Mesothelial cell of epicardium (in vitro differentiated cells): ENCODE measurements around the gene GALNT2. TPM values are rescaled to one million over a fixed set of nuclear protein-coding genes. Genes with fewer than 3 reads are reported as not detected.

Source experiments
- DNase-seq, 2 experiments: peaks; one replicate each; pipeline ENCODE4 v3.0.0; 2021; ENCODE audit warnings: low spot score in 2 of 2; ENCODE audit not compliant: unreplicated experiment in 2 of 2
- H3K27ac Mint-ChIP-seq: 2 replicates; pipeline ENCODE4 v1.8.0; 2021; ENCODE audit warnings: mixed read lengths
- H3K27me3 Mint-ChIP-seq: 2 replicates; pipeline ENCODE4 v1.8.0; 2021; ENCODE audit warnings: low read depth, mixed read lengths
- H3K36me3 Mint-ChIP-seq: 2 replicates; pipeline ENCODE4 v1.8.0; 2021; ENCODE audit warnings: mixed read lengths
- H3K4me1 Mint-ChIP-seq: 2 replicates; pipeline ENCODE4 v1.8.0; 2021; ENCODE audit warnings: mixed read lengths
- H3K4me3 Mint-ChIP-seq: 2 replicates; pipeline ENCODE4 v1.8.0; 2021; ENCODE audit warnings: mild to moderate bottlenecking, moderate library complexity, mixed read lengths
- H3K9me3 Mint-ChIP-seq: 2 replicates; pipeline ENCODE4 v1.8.0; 2021; ENCODE audit warnings: mixed read lengths
- total RNA-seq: library from RNA; stranded (reverse); gene quantifications from 3 replicates; pipeline ENCODE4 v1.2.1, GENCODE V29; 2021
- TF ChIP-seq, protein P1 (sequence below): fragments of 200-600 bp; sonication (generic); IDR thresholded peaks from one replicate; pipeline ENCODE4 v1.5.0; 2021; ENCODE audit warnings: antibody characterized with exemption; ENCODE audit not compliant: unreplicated experiment

GALNT2 gene
- total RNA-seq, 1 donor from 2014 or later = 48.3 TPM

DNA sequence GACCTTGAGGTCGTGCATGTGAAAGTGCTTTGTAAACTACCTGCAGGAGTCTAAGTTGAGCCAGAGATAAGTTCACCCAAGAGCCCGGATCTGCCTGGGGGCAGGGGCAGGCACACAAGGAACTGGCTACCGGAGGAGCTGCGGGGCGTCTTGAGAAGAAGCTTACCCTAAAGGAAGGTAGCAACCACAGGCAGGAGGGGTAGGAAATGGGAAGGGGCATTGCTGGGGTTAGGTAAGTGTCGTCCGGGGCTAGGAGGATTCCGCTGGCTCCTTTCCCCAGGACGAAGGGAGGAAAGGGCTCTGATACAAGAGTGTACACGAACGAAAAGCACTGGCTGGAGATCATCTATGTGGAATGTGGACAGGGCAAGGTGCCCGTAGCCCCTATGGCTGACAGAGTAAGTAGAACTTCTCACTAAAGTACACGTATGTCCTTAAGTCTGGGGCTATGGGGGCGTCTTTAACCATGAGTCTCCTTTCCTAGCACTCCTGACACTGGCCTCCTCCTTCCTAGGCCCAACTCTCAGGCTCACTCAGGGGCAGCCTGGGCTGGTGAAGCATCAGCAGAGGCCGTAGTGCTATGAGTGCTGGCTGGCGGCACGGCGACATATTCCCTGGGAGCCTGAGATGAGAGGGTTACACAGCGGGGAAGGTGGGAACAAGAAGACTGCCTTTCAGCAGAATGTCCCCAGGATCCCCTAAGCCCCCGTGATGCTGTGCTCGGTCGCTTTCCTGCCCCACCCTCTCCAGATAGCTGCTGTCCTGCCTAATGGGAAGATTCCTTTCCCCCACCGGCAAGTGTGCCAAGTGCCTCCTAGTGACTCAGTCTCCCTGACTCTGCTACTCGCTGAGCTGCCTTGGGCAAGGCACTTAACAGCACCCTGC is 9.1 kb upstream of the GALNT2 start:
- Mint-ChIP-seq H3K9me3 (peaks cover 23% of the 10 kb centered on the region), H3K27ac (no peak overlapping the region), H3K36me3 (no peaks in the 10 kb centered on the region), H3K4me3 (no peak overlapping the region), H3K4me1 (no peaks in the 10 kb centered on the region), H3K27me3 (peaks cover 12% of the 10 kb centered on the region)
- TF ChIP-seq, protein P1, sequence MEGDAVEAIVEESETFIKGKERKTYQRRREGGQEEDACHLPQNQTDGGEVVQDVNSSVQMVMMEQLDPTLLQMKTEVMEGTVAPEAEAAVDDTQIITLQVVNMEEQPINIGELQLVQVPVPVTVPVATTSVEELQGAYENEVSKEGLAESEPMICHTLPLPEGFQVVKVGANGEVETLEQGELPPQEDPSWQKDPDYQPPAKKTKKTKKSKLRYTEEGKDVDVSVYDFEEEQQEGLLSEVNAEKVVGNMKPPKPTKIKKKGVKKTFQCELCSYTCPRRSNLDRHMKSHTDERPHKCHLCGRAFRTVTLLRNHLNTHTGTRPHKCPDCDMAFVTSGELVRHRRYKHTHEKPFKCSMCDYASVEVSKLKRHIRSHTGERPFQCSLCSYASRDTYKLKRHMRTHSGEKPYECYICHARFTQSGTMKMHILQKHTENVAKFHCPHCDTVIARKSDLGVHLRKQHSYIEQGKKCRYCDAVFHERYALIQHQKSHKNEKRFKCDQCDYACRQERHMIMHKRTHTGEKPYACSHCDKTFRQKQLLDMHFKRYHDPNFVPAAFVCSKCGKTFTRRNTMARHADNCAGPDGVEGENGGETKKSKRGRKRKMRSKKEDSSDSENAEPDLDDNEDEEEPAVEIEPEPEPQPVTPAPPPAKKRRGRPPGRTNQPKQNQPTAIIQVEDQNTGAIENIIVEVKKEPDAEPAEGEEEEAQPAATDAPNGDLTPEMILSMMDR = no peak
- no peak for DNase-seq

DNA sequence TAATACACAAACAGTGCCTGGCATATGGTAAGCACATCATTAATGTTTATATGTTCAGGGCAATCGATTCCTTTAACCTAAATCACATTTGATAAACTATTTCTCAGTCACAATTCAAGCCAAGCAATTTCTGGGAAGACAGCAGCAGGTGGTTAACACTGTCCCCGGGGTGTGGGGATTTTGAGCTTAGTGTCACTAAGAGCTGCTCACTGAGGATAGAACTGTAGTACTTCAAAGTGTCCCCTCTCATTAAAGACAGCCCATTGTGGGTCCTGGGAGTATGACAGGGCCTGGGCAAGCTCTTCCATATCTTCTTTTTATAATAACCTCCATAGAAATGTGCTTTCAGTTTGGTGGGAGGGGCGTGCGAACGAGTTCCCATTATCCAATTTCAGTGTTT is 8.4 kb upstream of the GALNT2 start:
- Mint-ChIP-seq H3K4me3 (no peak overlapping the region), H3K9me3 (peaks cover 27% of the 10 kb centered on the region), H3K4me1 (no peaks in the 10 kb centered on the region), H3K27me3 (peaks cover 12% of the 10 kb centered on the region), H3K36me3 (no peaks in the 10 kb centered on the region), H3K27ac (no peak overlapping the region)
- DNase-seq = no peak
- TF ChIP-seq, protein P1 = no peak

DNA sequence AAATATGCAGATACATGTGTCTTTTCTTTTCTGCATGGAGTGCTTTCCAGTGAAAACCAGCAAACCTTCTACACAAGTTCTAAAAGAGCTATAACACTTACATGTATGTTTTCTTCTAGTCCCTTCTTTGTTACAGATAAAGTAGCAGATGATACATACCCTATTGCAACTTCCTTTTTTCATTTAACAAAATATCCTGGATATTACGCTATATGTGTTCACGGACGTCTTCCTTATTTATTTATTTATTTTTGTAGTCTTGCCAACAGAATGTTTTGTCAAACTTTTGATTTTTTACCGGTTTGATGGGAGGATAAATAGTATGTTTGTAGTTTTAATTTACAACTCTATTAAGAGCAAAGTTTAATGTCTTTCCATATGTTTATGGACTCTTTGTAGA is 5.2 kb upstream of the GALNT2 start:
- peaks cover 3% of the 10 kb centered on the region for H3K4me1 Mint-ChIP-seq
- TF ChIP-seq, protein P1 = no peak

DNA sequence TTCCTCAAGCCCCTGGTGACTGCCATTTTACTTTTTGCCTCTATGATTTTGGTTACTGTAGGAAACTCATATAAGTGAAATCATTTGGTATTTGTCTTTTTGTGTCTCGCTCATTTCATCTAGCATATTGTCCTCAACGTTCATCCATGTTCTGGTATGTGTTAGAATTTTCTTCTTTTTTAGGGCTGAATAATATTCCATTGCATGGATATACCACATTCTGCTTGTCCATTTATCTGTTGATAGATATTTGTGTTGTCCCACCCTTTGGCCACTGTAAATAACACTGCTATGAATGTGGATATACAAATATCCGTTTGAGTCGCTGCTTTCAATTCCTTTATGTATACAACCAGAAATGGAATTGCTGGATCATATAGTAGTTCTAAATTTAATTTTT is 4.5 kb upstream of the GALNT2 start:
- peaks cover 31% of the 10 kb centered on the region for H3K9me3 Mint-ChIP-seq
- no peak overlapping the region for H3K27ac Mint-ChIP-seq
- H3K36me3 Mint-ChIP-seq = no peaks in the 10 kb centered on the region
- DNase-seq = no peak
- peaks cover 3% of the 10 kb centered on the region for H3K4me1 Mint-ChIP-seq
- H3K4me3 Mint-ChIP-seq = no peak overlapping the region
- peaks cover 5% of the 10 kb centered on the region for H3K27me3 Mint-ChIP-seq
- TF ChIP-seq, protein P1 = no peak

More for the DNA sequence above, 5.2 kb upstream of the GALNT2 start:
- H3K27ac Mint-ChIP-seq = no peak overlapping the region
- DNase-seq = no peak
- H3K9me3 Mint-ChIP-seq = peaks cover 31% of the 10 kb centered on the region
- no peak overlapping the region for H3K4me3 Mint-ChIP-seq
- H3K27me3 Mint-ChIP-seq = peaks cover 6% of the 10 kb centered on the region
- no peaks in the 10 kb centered on the region for H3K36me3 Mint-ChIP-seq

DNA sequence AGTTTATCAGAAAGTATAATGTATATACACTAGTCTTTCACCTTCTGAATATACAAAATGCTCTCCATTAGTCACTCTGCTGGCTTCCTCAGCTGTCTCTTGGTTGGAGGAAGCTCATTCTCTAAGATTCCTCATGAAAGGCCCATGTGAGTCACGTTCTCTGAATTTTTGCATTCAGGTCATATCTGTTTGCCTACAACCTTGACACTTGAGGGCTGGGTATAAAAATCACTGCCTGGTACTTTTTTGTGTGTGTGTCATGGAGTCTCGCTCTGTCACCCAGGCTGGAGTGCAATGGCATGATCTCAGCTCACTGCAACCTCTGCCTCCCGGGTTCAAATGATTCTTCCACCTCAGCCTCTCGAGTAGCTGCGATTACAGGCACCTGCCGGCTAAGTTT is 2.8 kb upstream of the GALNT2 start:
- no peak overlapping the region for H3K27ac Mint-ChIP-seq
- H3K4me3 Mint-ChIP-seq = no peak overlapping the region
- peaks cover 31% of the 10 kb centered on the region for H3K9me3 Mint-ChIP-seq
- TF ChIP-seq, protein P1 = no peak
- H3K27me3 Mint-ChIP-seq = peaks cover 2% of the 10 kb centered on the region
- H3K4me1 Mint-ChIP-seq = peaks cover 14% of the 10 kb centered on the region
- DNase-seq = no peak
- no peaks in the 10 kb centered on the region for H3K36me3 Mint-ChIP-seq
